K562 (cell line): Measurements from ENCODE around the gene TUBB4B. TPM values are rescaled to one million over a fixed set of nuclear protein-coding genes. Genes with fewer than 3 reads are reported as not detected.

ENCODE experiments used
- ATAC-seq: fragments of 200-7000 bp; cut with Tn5 transposase; 3 replicates; pipeline ENCODE4 v1.9.1; 2020; ENCODE audit warnings: moderate library complexity
- BruUV-seq: library from RNA; stranded (reverse); fragments of 400-500 nt; replicated peaks from 2 replicates; lab custom pipeline; 2021; lab: Mats Ljungman, UMichigan
- CTCF ChIA-PET: fragments of 300-600 bp; formaldehyde crosslinking; extraction: SDS; loops from one replicate; lab custom pipeline; 2021; ENCODE audit warnings: low intra/inter-chr PET ratio; lab: Yijun Ruan, JAX
- POLR2A ChIA-PET: fragments of 300-600, 350-650 bp; sonication (Branson Sonifier 250); formaldehyde crosslinking; extraction: SDS; loops from one replicate; lab custom pipeline; 2021; ENCODE audit warnings: antibody characterized with exemption, inconsistent platforms; lab: Yijun Ruan, JAX
- DNase-seq, 4 experiments: peaks; one replicate each; pipeline versions ENCODE4 v3.0.0 to v3.0.0-alpha.2; 2011 to 2018; ENCODE audit warnings: low spot score in 3 of 4, mixed read lengths in 3 of 4; ENCODE audit errors: extremely low read depth in 1 of 4
- FAIRE-seq: peaks from 2 replicates; lab custom pipeline; 2011; peaks lifted over from hg19 to GRCh38; lab: Jason Lieb, UNC
- H2AFZ ChIP-seq: 2 replicates; pipeline ENCODE4 v1.6.0; 2011; ENCODE audit warnings: low read depth, low read length, control low read depth, inconsistent platforms
- H3K27ac ChIP-seq: fragments of 200-600 bp; 3 replicates; pipeline ENCODE4 v1.8.0; 2011; ENCODE audit warnings: low read depth, mild to moderate bottlenecking, control low read depth, inconsistent platforms, low read length, moderate library complexity, mixed read lengths; ENCODE audit errors: extremely low read depth
- H3K27me3 ChIP-seq, 2 experiments: fragments of 300-600 bp in 1 of 2; 2 replicates in 1 of 2; 3 replicates in 1 of 2; pipeline versions ENCODE4 v1.6.0 to v1.8.0; 2011; ENCODE audit warnings: inconsistent platforms in 2 of 2, low read length in 2 of 2, mild to moderate bottlenecking in 1 of 2, mixed read lengths in 1 of 2, moderate library complexity in 1 of 2; ENCODE audit not compliant: control insufficient read depth in 2 of 2, insufficient read depth in 2 of 2
- H3K36me3 ChIP-seq: fragments of 300-600 bp; 3 replicates; pipeline ENCODE4 v1.8.0; 2011; ENCODE audit warnings: mild to moderate bottlenecking, low read length, inconsistent platforms; ENCODE audit not compliant: control insufficient read depth, insufficient read depth
- H3K4me1 ChIP-seq, 2 experiments: fragments of 200-600 bp in 1 of 2; replicated peaks in 1 of 2; 2 replicates in 1 of 2; 3 replicates in 1 of 2; pipeline versions ENCODE4 v1.5.1 to v1.8.0; 2011; ENCODE audit warnings: inconsistent platforms in 2 of 2, low read length in 2 of 2, mild to moderate bottlenecking in 1 of 2, mixed read lengths in 1 of 2, moderate library complexity in 1 of 2; ENCODE audit not compliant: control insufficient read depth in 2 of 2, insufficient read depth in 2 of 2
- H3K4me2 ChIP-seq: 2 replicates; pipeline ENCODE4 v1.6.1; 2011; ENCODE audit warnings: low read length, control low read depth, inconsistent platforms, mixed read lengths; ENCODE audit not compliant: insufficient read depth
- H3K4me3 ChIP-seq: fragments of 200-600 bp; sonication (generic), shearing (Covaris generic); 2 replicates; pipeline ENCODE4 v1.5.1; 2016; ENCODE audit warnings: control low read depth, inconsistent platforms
- H3K79me2 ChIP-seq: fragments of 200-600 bp; 3 replicates; pipeline ENCODE4 v1.8.0; 2011; ENCODE audit warnings: low read length, inconsistent platforms; ENCODE audit not compliant: control insufficient read depth, insufficient read depth
- H3K9ac ChIP-seq, 2 experiments: 2 replicates each; pipeline versions ENCODE4 v1.6.0 to v1.6.1; 2011; ENCODE audit warnings: low read depth in 2 of 2, low read length in 2 of 2, control low read depth in 1 of 2, inconsistent platforms in 1 of 2, mild to moderate bottlenecking in 1 of 2, mixed read lengths in 1 of 2; ENCODE audit not compliant: insufficient read depth in 1 of 2
- H3K9me1 ChIP-seq: one replicate; pipeline ENCODE4 v1.6.0; 2011; ENCODE audit warnings: inconsistent platforms, mild to moderate bottlenecking, low read length, moderate library complexity; ENCODE audit not compliant: control insufficient read depth, insufficient read depth
- H3K9me3 ChIP-seq: replicated peaks from 2 replicates; pipeline ENCODE4 v1.5.1; 2011; ENCODE audit warnings: low read depth, low read length, inconsistent platforms; ENCODE audit not compliant: control insufficient read depth, insufficient read depth
- H4K20me1 ChIP-seq: replicated peaks from 2 replicates; pipeline ENCODE4 v1.6.1; 2011; ENCODE audit warnings: low read length, inconsistent platforms, mixed read lengths; ENCODE audit not compliant: control insufficient read depth, insufficient read depth
- CCNT2 ChIP-seq: IDR thresholded peaks from 2 replicates; pipeline ENCODE4 v1.6.1; 2011; ENCODE audit warnings: borderline replicate concordance, low read depth, mild to moderate bottlenecking, moderate library complexity, mixed read lengths, low read length; ENCODE audit not compliant: insufficient read length; ENCODE audit errors: extremely low read depth
- CREB1 ChIP-seq, 2 experiments: sonication (generic) in 1 of 2; formaldehyde crosslinking in 1 of 2; IDR thresholded peaks; 2 replicates each; pipeline versions ENCODE4 v1.6.1 to v1.8.0; 2012 to 2022; ENCODE audit warnings: inconsistent platforms in 1 of 2, mild to moderate bottlenecking in 1 of 2, missing genetic modification reagents in 1 of 2, moderate library complexity in 1 of 2
- ELF2 ChIP-seq: fragments of 250-450 bp; sonication (Bioruptor Pico); IDR thresholded peaks from 2 replicates; pipeline ENCODE4 v1.5.0; 2021; ENCODE audit warnings: mild to moderate bottlenecking
- NELFE ChIP-seq: IDR thresholded peaks from 2 replicates; pipeline ENCODE4 v1.6.1; 2011; ENCODE audit warnings: mild to moderate bottlenecking; ENCODE audit not compliant: insufficient read depth, insufficient read length
- WGBS: fragments of 100-300 bp; shearing (Covaris generic); methylation state at CpG from one replicate; pipeline ENCODE4 v1.1.6; 2016; ENCODE audit warnings: low coverage, mixed read lengths; ENCODE audit not compliant: insufficient coverage; ENCODE audit errors: missing lambda C conversion rate; 5-methylcytosine and 5-hydroxymethylcytosine counted together
- in situ Hi-C: fragments of 300-500 bp; cut with MboI; formaldehyde crosslinking; loops from 4 replicates; pipeline ENCODE4 v1.15.0; 2018; ENCODE audit warnings: inconsistent platforms, mixed read lengths
- intact Hi-C: fragments of 100-400 bp; cut with micrococcal nuclease; formaldehyde crosslinking; loops from 2 replicates; pipeline ENCODE4 v1.14.2; 2022
- polyA plus RNA-seq, 8 experiments: library from polyadenylated mRNA; depleted of rRNA in 4 of 8; stranded (reverse) in 5 of 8; unstranded in 3 of 8; fragments of >200 nt; fragmentation: Nextera tagmentation in 2 of 8; fragmentation: Illumina TruSeq in 1 of 8; extraction: Ambion mirVana in 2 of 8; extraction: Trizol in 1 of 8; gene quantifications; 2 replicates each; pipeline versions ENCODE4 v1.2.1 to v1.2.3, GENCODE V29; 2011 to 2014; ENCODE audit warnings: inconsistent platforms in 1 of 8, missing spikeins in 1 of 8
- total RNA-seq, 7 experiments: library from RNA; depleted of rRNA in 6 of 7; stranded (reverse); fragments of >200 nt in 6 of 7; fragmentation: Illumina TruSeq in 2 of 7; extraction: Trizol in 2 of 7; gene quantifications; 2 replicates each; pipeline versions ENCODE4 v1.2.1 to v1.2.3, GENCODE V29; 2011 to 2021; ENCODE audit warnings: low replicate concordance in 1 of 7
- TF ChIP-seq, protein P1 (sequence below): fragments of 250-450 bp; sonication (Bioruptor Pico); IDR thresholded peaks from 2 replicates; pipeline ENCODE4 v1.9.0; 2021; ENCODE audit warnings: mild to moderate bottlenecking, inconsistent platforms
- TF ChIP-seq, protein P2 (sequence below), 3 experiments: fragments of 200-800 bp in 1 of 3; sonication (Bioruptor generic) in 1 of 3; sonication (generic) in 1 of 3; formaldehyde crosslinking in 1 of 3; IDR thresholded peaks; 2 replicates each; pipeline versions ENCODE4 v1.6.1 to v1.8.0; 2016 to 2022; ENCODE audit warnings: mild to moderate bottlenecking in 2 of 3, missing compliant biosample characterization in 2 of 3, missing genetic modification characterization in 2 of 3, missing genetic modification reagents in 1 of 3
- TF ChIP-seq, protein P3 (sequence below): fragments of 250-450 bp; sonication (Bioruptor Pico); IDR thresholded peaks from 2 replicates; pipeline ENCODE4 v1.8.0; 2021; ENCODE audit warnings: moderate library complexity, mild to moderate bottlenecking, inconsistent platforms
- TF ChIP-seq, protein P4 (sequence below): sonication (generic); formaldehyde crosslinking; IDR thresholded peaks from 2 replicates; pipeline ENCODE4 v1.8.1; 2023; ENCODE audit warnings: mild to moderate bottlenecking, missing genetic modification reagents

TUBB4B gene
- total and polyA plus RNA-seq, 9 of the 15 experiments (the other 6 are each of a cell fraction or from before 2014, with no cell fraction given): 24.1 to 443 (median 268) TPM

DNA sequence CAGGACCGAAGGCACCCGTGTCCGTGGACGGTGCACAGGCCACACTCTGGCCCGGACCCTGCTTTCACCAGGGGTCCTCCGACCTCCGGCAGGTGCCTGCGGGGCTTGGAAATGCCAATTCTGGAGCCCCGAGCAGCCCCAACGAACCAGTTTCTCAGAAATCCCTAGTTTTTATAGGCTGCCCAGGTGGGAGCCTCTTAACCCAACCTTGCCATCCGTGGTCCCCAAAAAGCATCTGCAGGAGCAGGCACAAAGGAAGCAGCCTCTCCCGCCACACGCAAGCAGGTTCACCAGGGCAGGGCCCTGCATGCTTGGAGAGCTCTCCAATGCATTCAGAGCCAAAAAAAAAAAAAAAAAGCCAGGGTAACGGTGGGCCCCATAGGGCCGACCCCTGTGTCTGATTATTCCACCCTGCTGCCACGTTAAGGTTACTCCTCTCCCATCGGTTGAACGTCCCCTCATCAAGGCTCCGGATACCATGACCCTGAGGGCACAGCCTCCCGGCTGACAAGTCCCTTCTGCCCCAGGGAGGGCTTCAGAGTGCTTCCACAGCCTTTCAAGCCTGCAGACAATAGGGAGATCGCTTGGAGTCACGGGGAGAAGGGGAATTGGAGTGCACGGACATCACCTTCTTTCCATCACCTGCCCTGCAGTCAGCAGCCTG, 39.8 kb upstream of the TUBB4B start (continued):
- TF ChIP-seq, protein P1, sequence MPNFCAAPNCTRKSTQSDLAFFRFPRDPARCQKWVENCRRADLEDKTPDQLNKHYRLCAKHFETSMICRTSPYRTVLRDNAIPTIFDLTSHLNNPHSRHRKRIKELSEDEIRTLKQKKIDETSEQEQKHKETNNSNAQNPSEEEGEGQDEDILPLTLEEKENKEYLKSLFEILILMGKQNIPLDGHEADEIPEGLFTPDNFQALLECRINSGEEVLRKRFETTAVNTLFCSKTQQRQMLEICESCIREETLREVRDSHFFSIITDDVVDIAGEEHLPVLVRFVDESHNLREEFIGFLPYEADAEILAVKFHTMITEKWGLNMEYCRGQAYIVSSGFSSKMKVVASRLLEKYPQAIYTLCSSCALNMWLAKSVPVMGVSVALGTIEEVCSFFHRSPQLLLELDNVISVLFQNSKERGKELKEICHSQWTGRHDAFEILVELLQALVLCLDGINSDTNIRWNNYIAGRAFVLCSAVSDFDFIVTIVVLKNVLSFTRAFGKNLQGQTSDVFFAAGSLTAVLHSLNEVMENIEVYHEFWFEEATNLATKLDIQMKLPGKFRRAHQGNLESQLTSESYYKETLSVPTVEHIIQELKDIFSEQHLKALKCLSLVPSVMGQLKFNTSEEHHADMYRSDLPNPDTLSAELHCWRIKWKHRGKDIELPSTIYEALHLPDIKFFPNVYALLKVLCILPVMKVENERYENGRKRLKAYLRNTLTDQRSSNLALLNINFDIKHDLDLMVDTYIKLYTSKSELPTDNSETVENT (CRISPR knock-in tag): 0 out of 2 replicates have a peak, but pooled peaks have one; percentile 7
- TF ChIP-seq ELF2 (CRISPR knock-in tag): no peak
- TF ChIP-seq, protein P2, sequence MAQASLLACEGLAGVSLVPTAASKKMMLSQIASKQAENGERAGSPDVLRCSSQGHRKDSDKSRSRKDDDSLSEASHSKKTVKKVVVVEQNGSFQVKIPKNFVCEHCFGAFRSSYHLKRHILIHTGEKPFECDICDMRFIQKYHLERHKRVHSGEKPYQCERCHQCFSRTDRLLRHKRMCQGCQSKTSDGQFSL (CRISPR knock-in tag; IDR thresholded peaks at IDR 0.05): no peak
- TF ChIP-seq, protein P2 (tag; IDR thresholded peaks at IDR 0.05): no peak

DNA sequence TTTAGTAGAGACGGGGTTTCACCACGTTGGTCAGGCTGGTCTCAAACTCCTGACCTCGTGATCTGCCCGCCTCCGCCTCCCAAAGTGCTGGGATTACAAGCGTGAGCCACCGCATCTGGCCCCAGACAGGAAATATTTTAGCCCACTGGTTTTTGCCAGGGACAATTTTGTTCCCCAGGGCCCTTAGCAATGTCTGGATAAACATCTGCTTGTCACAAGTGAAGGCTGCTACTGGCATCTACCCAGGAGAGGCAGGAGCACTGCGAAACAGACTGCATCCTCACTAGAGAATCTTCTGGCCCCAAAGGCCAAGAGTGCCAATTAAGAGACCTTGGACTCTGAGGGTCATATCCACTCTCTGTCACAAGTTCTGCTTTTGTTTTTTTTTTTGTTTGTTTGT, 38.1 kb upstream of the TUBB4B start:
- no TSS peak for BruUV-seq
- TF ChIP-seq, protein P3, sequence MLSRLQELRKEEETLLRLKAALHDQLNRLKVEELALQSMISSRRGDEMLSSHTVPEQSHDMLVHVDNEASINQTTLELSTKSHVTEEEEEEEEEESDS: no peak
- TF ChIP-seq CCNT2 (no peak), NELFE (no peak), CREB1 (IDR thresholded peaks at IDR 0.05) (0 out of 2 replicates have a peak, but pooled peaks have one; percentile 5), CREB1 (CRISPR knock-in tag; IDR thresholded peaks at IDR 0.05) (no peak)
- TF ChIP-seq, protein P4, sequence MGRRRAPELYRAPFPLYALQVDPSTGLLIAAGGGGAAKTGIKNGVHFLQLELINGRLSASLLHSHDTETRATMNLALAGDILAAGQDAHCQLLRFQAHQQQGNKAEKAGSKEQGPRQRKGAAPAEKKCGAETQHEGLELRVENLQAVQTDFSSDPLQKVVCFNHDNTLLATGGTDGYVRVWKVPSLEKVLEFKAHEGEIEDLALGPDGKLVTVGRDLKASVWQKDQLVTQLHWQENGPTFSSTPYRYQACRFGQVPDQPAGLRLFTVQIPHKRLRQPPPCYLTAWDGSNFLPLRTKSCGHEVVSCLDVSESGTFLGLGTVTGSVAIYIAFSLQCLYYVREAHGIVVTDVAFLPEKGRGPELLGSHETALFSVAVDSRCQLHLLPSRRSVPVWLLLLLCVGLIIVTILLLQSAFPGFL (CRISPR knock-in tag): no peak
- in situ Hi-C loops (no loop called here), intact Hi-C loops (no loop called here)
- H2AFZ ChIP-seq: no peak overlapping the region
- H3K4me2 ChIP-seq: peak overlapping the region; percentile 26
- FAIRE-seq: no peak
- no peak overlapping the region for H3K27ac ChIP-seq
- DNase-seq: no peak
- no peak overlapping the region for H3K4me3 ChIP-seq
- no peaks in the 10 kb centered on the region for H3K9me3 ChIP-seq
- H3K9ac ChIP-seq: peak overlapping the region in 1 of 2 experiments; percentile 57; a peak in 1 of 4 replicates
- peaks cover 5% of the 10 kb centered on the region for H4K20me1 ChIP-seq
- WGBS: 27% methylated on average over 8 of the region's 8 CpGs
- peaks cover 30% of the 10 kb centered on the region; the same call in 2 of the 3 replicates for H3K36me3 ChIP-seq
- peaks cover 78% of the 10 kb centered on the region for H3K79me2 ChIP-seq
- CTCF ChIA-PET: no interaction called here
- POLR2A ChIA-PET: interaction anchor here (1.5 to 5.7 kb wide), 2 partner anchors 8 to 13 kb away, joined by 5 to 56 read pairs; partner anchors contain the start of genes ANAPC2 and SSNA1
- no peak for ATAC-seq
- peaks cover 41 to 81% of the 10 kb centered on the region in 2 experiments for H3K4me1 ChIP-seq
- H3K27me3 ChIP-seq: no peaks in the 10 kb centered on the region
- peaks cover 3% of the 10 kb centered on the region for H3K9me1 ChIP-seq
